Stimulated activated CD4-positive, alpha-beta T cell treated with anti-CD3 and anti-CD28 coated beads, Interleukin-15, amount 100 ng/mL, for 48 hours (primary cell): ENCODE data around the gene TMEM267.
"Not testable (repeated sequence)": the region's sequence is repeated elsewhere in the genome, so short reads cannot be mapped to it uniquely, and the experiment has no call there.

Experiments used
- DNase-seq, 2 donors: peaks; one replicate each; pipeline ENCODE4 v3.0.0-alpha.2; 2020; ENCODE audit warnings: low read depth in 2 of 2

The TMEM267 gene

DNA sequence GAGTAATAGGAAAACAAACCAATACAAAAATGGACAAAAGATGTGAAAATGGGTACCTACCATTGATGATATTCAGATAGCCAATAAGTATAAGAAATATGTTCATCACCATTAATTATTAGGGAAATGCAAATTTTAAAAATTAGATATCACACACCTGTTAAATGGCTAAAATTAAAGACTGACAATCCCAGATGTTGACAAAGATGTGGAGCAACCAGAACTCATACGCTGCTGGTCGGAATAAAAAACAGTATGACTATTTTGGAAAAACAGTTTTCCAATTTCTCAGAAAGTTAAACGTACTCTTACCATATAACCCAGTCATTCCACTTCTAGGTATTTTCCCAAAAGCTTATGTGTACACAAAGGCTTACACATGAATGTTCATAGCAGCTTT, 27.1 kb downstream of the TMEM267 start:
- DNase-seq = no peak

DNA sequence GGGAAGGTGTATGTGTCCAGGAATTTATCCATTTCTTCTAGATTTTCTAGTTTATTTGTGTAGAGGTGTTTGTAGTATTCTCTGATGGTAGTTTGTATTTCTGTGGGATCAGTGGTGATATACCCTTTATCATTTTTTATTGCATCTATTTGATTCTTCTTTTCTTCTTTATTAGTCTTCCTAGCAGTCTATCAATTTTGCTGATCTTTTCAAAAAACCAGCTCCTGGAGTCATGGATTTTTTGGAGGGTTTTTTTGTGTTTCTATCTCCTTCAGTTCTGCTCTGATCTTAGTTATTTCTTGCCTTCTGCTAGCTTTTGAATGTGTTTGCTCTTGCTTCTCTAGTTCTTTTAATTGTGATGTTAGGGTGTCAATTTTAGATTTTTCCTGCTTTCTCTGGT, 42.1 kb downstream of the TMEM267 start:
- DNase-seq = not testable (repeated sequence)

DNA sequence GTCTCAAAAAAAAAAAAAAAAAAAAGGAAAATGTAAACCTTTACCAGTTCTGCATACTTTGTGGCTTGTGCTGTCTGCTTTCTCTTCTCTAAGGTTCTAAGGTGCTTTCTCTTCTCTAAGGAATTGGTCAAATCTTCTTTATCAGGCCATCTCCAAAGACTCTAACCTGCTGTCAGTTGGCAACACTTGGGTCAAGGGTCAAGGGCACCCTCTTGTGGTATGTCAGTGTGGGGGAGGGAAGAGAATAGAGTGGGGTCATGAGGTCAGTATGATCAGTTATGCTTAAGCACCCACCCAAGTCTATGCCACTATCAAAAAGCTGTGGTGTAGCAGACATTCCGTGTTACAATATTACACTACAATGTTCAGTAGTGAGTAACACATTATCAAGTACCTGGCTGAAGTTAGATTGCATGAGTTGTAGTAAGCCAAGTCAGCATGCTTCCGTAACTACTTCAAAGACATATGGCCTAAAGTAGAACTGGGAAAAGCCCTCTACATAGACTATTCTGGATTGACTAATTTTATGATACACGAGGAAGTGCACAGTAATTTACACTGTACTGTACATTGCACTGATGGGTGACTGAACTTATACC, 46.5 kb downstream of the TMEM267 start:
- DNase-seq = no peak

DNA sequence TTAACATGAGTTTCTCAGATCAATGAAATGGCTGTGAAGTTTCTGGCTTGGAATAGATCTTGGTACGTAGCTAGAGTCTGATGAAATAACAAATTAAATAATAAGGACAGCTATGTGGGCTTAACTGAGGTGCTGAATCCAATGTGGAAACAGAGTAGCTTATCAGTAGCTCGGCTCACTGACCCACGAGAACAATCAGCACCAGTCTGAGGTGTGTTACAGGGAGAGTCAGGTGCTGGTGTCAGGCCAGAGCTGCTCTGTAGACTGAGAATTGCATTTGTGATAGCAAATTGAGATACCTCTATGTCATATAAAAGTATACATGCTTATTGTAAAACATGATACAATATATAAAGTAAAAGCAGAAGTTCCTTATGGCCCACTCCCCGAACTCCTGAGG, 50.3 kb downstream of the TMEM267 start:
- DNase-seq = no peak

DNA sequence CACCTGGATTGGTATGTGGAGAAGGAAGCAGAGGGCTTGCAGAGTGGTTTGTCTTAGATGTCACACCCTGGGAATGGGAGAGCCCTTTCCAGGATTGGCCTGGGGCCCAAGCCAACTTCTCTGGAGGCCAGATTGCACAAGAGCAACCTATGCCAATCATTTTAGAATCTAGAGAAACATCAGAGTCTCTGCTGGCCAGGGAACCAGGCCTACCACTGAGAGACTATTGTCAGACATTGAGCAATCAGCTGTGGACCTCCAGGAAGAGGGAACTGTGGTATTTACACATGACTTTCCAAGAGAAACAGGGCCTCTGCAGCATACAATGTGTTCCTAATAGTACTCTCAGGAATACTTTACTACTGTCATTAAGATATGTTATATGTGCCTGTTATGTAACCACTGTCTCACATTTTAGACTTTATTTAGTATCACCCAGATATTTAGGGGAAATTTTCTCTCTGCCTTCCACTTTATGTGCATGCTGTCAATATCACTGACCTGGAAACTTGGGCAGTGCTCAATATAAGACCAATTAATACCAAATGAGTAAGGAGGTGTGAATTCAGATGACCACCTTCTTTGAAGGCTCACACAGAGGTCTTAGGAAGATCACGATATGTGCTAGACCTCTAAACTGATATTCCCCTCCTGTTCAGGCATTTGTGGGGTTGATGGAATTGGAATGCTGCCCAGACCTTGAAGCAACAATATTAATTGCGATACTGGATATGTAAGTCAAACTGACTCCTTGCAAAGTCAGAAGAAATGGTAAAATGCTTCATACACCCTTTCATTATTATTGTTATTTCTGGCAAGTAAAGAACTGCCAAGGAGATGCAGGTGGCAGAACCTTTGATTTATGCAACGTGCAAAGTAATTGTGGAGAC, 50.9 kb downstream of the TMEM267 start:
- no peak for DNase-seq

DNA sequence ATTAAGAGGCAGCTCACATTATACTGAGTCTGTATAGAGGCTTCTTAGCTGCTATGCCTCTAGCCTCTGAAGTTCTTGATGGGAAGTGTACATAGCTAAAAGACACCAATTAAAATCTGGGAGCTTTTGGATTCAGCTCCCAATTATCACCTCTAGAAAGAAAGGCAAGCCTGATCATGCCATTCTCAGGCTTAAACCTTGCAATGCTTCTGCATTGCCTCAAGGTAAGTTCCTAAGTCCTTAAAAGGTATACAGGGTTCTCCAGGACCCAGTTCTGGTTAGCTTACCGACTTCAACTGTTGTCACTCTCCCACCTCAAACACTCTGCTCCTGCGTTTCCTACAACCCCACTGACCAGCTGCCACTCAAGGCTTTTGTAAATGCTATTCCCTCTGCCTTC, 54.0 kb downstream of the TMEM267 start:
- no peak for DNase-seq

DNA sequence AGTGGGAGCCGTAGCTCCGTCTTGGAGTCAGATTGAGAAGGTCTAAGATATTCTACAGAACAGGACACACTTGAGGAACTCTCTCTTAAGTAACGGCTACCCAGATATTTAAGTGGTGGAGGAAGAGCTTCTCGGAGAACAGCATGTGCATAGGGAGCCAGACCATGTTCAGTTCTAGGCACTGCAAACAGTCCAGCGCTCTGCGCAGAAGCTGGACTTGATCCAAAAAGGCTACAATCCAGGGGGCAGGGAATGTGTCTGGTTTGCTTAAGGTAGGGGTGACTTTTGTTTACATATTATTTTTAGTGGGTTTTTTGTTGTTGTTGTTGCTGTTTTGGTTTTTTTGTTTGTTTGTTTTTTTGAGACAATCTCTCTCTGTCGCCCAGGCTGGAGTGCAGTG, 54.6 kb downstream of the TMEM267 start:
- DNase-seq = no peak

DNA sequence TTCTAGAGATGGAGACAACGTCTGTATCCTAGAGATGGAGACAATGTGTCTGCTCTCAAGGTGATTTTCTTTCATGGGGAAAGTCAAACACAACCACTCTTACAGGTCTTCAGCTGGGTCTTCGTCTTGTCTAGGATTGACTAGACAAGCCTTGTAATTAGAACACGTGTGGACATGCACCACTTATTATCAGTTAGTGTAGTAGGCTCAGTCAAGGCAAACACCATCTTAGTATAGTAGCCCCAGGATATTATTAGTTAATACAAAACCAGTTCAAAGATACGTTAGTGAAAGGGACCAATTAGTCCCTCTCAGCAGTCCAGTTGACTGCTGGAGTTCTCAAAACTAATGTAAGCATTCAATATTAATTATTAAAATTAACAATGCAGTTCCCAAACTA, 56.4 kb downstream of the TMEM267 start:
- DNase-seq = no peak

DNA sequence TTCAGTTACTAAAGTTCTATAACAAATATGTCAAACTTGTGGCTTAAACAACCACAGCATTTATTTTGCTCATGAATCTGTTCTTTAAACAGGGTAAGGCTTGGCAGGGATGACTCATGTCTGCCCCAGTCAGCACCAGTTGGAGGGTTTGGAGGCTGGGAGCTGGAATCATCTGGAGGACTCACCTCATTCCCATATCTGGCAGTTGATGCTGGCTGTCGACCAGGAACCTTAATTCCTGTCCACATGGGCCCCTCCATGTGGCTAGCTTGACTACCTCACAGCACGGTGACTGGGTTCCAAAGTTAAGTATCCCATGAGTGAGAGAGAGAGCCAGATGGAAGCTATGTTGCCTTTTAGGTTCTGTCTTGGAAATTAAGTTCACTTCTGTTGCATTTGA, 57.7 kb downstream of the TMEM267 start:
- no peak for DNase-seq

DNA sequence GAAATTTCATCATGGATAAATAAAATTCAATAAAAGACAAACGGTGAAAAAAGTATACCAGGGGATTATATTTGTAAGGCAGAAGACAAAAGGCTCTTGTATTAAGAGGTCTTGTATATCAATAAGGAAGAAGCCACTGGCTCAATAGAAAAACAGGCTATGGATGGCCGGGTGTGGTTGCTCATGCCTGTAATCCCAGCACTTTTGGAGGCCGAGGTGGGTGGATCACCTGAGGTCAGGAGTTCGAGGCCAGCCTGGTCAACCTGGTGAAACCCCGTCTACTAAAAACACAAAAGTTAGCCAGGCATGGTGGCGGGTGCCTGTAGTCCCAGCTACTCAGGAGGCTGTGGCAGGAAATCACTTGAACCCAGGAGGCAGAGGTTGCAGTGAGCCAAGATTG, 60.6 kb downstream of the TMEM267 start:
- not testable (repeated sequence) for DNase-seq

DNA sequence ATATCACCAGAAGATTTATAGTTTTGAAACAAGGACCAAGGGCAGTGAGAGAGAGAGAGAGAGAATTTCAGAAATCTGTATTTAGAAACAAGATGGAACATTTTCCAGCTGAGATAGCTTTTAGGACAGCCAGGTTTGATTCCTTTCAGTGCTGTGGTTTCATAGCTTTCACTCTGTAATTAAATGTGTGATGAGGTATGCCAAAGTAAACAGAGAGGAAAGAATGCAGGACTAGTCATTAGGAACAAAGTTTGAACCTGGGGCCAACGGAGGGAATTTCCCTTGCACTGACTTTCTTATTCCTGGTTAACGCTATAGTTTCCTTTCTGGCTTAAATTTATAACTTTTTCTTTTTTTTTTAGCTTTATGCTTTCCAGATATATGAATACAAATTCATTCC, 61.5 kb downstream of the TMEM267 start:
- no peak for DNase-seq

DNA sequence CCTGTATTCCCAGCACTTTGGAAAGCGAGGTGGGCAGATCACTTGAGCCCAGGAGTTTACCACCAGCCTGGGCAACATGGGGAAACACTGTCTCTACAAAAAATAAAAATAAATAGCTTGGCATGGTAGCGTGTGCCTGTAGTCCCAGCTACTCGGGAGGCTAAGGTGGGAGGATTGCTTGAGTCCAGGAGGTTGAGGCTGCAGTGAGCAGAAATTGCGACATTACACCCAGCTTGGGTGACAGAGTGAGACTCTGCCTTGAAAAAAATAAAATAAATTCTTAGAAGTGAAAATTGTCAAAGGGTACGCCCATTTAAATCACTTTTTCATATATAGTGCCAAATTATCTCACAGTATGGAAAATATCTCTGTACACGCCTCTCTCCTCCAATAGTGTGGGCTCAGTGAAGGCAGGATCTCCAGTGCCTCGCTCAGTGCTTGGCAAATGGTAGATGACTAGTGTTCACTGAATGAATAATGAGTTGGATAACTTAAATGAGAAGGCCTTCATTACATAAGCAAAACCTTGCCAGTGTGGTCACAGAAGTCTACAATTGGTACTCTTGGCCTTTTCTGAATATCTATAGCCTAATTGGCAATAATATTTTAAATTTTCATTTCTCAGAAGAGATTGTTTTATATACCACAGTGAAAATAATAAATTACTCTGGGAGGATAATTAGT, 62.1 kb downstream of the TMEM267 start:
- no peak for DNase-seq

DNA sequence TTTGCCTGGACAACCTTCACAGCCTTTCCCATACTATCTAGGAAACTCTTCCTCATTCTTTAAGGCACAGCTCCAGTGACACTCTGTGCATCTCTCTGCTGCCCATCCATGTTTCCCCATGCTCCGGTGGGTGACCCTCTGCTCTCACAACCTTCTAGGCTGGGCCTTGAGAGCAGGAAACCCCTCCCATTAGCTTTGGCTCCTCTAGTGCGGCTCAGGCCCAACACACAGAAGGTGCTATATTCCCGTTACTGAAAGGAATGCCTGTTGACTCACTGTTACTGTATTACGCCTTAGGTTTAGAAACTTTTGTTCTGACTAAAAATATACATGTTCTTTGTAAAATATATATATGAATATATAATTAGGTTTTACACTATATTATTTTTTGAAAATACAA, 63.4 kb downstream of the TMEM267 start:
- no peak for DNase-seq

DNA sequence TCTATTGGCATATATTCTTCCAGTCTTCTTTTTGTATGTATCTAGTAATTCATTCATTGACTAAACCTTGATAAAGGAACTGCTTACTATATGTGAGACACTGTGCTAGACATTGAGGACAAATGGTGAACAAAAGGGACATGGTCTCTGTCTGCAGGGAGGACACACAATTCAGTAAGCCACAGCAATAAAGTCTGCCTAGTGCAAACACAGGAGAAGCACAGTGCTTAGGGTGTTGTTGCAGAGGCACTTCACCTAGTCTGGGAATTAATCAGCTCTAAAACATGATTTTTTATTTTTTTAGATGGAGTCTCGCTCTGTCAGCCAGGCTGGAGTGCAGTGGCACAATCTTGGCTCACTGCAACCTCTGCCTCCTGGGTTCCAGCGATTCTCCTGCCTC, 65.1 kb downstream of the TMEM267 start:
- no peak for DNase-seq

DNA sequence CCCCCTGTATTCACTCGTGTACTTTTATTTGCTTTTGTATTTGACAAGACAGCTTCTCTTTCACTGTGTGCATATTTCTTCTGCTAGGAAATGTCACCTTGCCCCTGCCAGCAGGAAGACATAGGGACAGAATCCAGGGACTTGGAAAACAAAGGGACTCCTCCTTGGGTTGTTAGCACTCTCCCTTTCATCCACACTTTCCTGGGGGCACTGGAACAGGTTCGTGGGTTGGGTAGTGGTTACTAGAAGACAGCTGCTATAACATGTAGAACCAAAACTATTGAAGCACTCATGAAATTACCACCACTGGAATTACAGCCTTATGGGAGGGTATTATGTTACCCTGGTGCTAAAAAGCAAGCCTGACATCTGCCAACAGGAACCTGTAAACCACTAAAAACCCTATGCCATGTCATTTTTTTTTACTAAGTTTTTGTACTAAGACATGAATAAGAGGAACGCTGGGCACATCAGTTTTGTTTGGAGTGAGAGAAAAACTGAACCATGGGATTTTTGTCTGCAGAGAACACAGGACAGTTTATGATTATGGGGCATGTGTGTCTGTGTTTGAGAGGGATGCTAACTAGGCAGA, 66.8 kb downstream of the TMEM267 start:
- DNase-seq = no peak

DNA sequence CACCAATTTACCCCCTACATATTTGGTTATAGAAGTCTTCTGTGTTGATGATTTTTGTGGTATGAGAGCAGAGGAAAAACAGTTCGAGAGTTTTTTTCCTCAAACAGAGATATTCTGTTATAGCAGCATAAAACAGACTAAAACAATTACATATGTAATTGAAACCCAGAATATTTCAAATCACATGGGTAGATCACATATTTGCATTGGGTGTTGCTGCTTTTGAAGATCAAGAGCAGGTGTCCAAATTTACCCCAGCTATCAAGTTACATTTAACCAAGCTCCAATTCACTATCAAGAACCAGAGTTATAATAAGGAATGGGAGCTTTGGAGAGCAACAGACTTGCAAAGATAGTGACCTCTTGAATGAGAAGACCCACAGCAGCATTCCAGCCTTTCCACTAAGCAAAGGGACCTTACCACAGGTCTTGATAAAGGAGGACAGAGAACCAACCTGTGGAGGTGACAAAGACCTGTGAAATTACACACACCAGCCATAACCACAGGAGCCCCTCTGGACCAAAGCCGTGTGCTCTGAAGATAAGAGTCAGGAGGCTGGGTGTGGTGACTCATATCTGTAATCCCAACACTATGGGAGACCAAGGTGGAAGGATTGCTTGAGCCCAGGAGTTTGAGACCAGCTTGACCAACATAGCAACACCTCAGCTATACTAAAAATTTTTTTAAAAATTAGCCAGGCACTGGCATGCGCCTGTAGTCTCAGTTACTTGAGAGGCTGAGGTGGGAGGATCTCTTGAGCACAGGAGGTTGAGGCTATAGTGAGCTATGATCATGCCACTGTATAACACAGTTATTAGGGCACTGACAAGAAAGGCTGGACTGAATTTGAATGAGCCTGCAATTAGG, 67.5 kb downstream of the TMEM267 start:
- DNase-seq = no peak

DNA sequence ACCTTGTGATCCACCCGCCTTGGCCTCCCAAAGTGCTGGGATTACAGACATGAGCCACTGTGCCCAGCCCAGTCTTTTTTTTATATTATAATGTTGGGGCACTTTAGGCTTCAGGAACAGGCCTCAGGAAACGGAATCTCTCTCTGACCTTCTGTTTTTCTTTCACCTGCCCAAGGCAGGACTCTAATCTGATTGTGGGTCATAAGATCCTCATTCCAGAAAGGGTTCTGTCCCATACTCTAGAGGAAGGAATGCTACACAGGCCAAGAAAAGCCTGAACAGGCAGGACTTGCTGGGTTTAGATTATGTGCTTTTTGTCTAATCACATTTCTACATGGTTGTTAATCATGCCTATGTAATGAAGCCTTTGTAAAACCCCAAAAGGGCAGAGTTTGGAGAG, 69.7 kb downstream of the TMEM267 start:
- no peak for DNase-seq

DNA sequence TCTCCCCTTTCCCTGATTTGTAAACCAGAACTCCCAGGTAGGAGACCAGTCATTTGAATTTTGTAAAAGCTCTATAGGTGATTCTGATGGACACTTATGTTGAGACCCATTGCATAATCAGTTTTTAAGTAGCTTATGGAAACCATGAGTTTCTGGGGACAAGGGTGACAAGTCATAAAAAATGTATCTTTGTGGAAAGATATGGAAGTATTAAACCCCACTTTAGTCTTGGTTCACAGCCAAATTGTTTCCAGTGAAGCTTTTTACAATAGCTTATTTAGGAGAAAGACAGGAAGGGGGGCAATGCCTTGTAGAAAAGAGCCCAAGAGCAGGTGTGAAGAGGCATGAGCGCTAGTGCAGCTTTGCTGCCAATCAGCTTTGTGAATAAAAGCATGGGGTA, 71.0 kb downstream of the TMEM267 start:
- no peak for DNase-seq

DNA sequence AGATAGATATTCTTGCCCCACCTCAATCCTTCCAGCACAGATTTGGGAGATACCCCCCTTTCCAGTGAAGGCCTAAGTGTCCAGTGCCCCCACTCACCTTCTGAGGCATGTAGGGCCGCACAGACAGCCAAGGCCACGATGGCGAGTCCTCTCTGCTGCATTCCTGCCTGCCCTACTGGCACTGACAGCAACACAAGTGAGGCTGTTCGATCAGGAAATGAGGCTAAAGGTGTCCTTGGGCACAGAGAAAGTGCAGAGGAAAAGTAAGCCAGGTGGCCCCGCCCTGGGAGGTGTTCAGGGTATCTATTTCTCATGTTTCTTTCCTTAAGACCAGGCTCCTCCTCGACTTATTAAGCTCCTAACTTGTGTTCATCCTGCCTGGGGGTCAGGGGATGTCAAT, 71.5 kb downstream of the TMEM267 start, which contains the start of gene CCL28:
TSS of gene CCL28 (minus strand) at position 236 of the 400 bp plus-strand sequence. CDS start at position 161, 75 bp downstream.
- DNase-seq = no peak

DNA sequence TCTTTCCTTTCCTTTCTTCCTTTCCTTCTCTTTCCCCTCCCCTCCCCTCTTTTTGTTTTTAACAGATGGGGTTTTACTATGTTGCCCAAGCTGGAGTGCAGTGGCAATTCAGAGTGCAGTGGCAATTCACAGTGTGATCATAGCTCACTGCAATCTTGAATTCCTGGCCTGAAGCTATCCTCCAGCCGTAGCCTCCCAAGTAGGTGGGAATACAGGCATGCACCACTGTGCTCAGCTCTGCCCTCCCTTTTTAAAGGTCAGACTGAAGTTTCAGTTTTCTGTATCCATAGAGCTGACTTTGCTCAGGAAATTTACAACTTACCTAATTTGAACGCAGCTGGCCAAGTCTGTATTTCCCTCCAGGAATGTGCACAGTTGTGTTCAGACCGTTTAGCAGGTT, 72.2 kb downstream of the TMEM267 start:
- DNase-seq = no peak

DNA sequence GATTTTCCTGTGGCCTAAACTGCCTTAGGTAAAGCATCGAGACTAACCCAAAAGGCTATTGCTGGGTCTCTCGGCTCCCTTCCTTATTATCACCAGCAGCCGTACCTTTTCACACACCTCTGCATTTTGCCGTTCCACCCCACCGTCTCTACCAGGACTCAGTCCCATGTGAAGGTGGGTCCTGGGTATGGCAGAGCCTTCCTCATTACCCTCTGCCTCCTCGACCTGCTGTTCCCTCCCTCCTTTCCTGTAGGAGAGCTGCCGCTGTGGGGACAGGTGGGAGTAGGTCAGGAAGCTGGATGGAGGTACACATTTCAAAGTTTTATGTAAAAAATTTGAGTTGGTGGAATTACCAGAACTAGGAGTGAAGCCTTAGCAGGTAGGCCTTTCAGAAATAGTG, 73.3 kb downstream of the TMEM267 start:
- DNase-seq = no peak
